HG02798 (cell line): ENCODE measurements around the gene UBE2J2.

Source experiments
- ATAC-seq: cut with Tn5 transposase; IDR thresholded peaks from one replicate; pipeline ENCODE4 v1.9.1; 2021; ENCODE audit warnings: mild to moderate bottlenecking; ENCODE audit not compliant: unreplicated experiment, poor library complexity

UBE2J2 gene

GRCh38 chr1:1243266-1243660 is 30.4 kb downstream of the UBE2J2 start:
- ATAC-seq, result no peak

DNA sequence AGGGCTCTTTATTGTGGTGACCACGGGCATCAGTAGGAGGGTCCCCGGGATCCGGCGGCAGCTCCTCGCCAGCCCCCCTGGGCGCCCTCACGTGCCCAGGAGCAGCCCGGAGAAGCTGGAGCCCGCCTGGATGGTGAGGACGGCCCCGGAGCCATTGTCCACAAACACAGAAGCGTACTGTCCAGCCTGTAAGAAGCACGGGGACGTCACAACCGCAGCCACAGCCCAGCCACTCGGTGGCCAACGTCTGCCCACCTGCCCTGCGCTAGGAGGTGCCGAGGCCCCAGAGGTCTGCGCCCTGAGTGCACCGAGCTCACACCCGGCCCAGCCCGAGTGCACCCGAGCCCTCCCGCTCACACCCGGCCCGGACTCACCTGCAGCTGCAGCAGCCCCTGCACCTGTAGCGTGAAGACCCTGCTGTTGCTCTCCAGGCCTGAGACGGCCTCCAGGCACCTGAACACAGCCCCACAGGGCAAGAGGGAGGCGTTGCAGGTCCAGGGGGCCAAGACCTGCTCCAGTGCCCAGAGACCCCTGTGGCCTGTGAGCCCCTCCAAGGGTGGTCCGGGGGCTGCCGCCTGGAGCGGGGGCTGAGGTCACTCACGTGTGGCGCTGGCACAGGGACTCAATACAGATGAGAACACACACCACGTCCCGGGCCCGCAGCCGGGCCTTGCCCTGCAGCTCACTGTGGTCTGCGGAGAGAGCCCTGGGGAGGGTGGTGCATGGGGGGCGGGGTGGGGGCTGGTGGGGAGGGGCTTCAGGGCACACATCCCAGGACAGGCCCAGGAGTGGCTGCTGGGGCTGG is 31.0 kb downstream of the UBE2J2 start:
- no peak for ATAC-seq

GRCh38 chr1:1241588-1242219 is 31.9 kb downstream of the UBE2J2 start:
- no peak for ATAC-seq

DNA sequence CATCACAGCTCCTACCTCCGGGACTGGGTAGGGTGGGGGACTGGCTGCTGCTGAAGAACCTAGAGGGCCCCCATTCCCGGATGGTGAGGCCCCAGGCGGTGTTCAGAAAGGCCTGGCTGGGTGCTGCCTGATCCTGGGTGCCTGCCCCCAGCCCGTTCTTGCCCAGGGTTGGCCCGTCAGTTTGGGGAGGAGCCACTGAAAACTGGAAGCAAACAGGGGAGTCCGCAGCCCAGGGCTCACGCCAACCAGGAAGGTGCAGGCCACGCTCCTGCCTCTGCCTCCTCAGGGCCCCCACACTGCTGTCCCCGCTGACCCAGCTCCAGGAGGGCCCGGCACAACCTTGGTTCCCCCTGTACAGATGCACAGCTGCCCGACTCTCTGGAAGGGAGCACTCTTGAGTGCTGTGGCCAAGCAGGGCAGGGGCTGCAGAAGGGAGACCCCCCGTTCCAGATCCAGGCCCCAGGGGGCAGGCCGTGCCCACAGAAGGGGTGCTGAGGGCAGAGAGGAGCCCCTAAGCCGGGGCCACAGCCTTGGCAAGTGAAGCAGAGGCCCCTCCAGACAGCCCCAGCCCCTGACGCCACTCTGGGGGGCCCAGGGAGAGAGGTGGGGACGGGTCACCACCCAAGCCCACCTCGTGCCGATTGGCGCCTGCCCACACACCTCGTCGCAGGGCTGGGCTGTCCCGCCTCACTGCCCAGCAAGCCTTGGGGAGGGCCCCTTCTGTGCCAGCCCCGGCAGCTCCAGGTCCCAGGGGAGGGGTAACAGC is 32.6 kb downstream of the UBE2J2 start:
- no peak for ATAC-seq

GRCh38 chr1:1240348-1240732 is 33.3 kb downstream of the UBE2J2 start:
- no peak for ATAC-seq

DNA sequence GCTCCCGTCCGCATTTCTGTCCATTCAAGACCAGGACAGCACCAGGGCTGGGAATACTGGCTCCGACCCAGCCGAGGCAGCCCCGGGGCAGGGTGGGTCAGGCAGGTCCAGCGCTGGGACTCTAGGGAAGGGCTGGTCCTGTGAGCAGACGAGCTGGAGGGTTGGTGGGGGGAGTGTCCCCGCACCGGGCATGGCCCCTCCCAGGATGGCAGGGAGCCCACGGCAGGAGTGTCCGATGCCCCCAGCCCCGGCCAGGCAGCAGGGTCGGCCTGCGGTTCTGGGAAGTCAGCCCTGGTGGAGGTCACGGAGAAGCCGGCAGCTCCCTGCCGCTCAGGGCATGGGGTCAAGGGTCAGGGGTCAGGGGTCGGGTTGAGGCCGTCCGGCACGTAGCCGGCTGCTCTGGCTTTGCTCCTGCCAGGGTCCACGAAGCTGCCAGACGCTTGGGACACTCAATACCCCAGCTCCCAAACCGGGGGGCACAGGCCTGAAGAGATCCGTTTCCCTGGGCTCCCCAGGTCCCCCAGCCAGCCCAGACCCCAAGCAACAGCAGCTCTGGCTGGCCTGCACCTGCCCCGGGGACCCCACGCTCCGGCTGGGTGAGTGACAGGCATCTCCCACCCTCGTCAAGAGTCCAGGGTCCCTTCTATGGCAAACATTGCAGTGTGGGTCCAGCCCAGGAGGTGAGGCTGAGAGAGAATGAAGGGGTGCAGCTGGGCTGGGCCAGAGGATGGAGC is 33.9 kb downstream of the UBE2J2 start:
- no peak for ATAC-seq

DNA sequence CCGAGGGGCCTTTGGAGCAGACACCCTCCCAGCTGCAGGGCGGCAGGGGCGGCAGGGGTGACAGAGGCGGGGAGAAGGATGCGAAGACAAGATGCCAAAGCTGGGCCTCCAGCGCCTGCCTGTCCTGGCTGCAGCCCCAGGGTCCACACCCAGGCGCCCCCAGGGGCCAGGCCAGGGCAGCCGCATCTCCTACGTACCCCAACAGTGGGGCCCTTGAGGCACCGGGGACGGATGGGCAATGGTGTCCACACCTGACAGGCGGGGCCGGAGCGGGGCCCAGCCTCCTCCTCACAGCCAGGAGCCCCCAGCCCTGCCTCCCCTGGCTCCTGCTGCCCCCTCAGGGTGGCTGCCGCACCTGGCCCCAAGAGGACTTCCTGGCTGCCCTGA is 34.4 kb downstream of the UBE2J2 start:
- ATAC-seq, result no peak

DNA sequence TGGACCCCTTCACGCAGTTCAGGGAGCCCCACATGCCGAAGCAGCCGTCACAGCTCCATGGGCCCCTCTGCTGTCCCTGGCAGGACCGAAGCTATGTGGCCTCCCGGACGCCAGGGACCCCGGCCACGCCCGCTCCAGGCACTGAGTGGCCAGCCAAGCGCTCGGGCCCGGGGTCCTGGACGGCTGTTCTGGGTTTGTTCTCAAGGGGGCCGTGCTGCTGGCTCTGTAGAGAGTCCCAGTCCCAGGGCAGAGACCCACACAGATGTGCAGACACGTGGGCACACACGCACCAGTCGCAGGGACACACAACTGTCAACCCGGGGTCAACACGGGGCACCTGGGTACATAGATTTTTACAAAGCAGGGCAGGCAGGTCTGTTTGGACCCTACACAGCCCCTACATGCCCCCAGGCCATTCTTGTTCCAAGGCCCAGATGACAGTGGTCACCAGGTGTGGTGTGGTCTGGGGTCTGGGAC is 34.9 kb downstream of the UBE2J2 start:
- no peak for ATAC-seq

- ATAC-seq, result no peak
Measured at GRCh38 chr1:1237874-1238701, 35.6 kb downstream of the UBE2J2 start.

- no peak for ATAC-seq
Measured at GRCh38 chr1:1236945-1237873, 36.4 kb downstream of the UBE2J2 start.

- ATAC-seq, result no peak
Measured at GRCh38 chr1:1236176-1236763, 37.4 kb downstream of the UBE2J2 start.

DNA sequence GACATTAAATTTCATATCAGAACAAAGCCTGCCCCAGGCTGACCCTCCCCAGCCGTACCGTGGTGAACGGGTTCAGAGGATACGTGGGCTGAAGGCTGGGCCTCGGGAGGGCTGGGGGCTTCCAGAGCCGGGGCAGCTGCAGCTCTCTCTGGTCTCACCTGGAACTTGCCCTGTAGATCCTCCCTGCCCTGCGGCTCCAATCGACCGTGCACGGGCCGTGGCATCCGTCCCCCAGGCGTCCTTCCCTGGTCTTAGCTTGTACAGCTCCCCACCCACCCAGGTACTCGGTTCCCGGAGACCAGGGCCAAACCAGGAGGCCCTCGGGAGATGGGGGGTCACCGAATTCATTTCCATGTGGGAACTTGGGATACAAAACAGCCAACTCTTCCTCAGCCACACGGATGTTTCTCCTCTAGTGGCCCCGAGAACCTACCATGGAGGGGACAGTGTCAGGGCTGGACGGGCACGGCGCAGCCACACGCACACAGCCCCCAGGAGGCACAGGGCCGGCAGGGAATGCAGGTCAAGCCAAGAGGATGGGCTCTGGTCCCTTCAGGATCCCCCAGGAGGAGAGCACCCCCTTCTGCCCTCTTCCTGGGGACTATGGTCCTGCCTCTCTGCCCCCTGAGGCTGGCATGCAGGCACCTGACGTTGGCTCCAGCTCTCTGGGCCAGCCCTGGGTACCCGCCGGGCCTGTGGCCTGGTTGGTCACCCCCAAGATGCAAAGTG is 38.5 kb downstream of the UBE2J2 start:
- no peak for ATAC-seq

- no peak for ATAC-seq
Measured at GRCh38 chr1:1234180-1234808, 39.4 kb downstream of the UBE2J2 start.

DNA sequence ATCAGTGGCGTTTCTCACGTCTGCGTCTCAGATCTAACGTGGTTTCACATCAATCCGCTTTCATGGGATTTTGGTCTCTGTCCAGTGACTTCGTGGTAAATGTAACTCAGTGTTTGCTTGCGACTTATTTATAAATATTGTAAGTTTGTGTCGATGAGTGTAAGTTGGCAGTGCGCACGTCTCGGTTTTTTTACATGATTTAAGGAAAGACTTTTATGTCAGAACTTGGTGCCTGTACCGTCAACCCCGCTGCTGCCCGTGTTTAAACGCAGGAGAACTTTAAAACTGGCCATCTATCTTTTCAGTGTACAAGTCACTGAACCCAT is 40.1 kb downstream of the UBE2J2 start:
- ATAC-seq, result no peak

DNA sequence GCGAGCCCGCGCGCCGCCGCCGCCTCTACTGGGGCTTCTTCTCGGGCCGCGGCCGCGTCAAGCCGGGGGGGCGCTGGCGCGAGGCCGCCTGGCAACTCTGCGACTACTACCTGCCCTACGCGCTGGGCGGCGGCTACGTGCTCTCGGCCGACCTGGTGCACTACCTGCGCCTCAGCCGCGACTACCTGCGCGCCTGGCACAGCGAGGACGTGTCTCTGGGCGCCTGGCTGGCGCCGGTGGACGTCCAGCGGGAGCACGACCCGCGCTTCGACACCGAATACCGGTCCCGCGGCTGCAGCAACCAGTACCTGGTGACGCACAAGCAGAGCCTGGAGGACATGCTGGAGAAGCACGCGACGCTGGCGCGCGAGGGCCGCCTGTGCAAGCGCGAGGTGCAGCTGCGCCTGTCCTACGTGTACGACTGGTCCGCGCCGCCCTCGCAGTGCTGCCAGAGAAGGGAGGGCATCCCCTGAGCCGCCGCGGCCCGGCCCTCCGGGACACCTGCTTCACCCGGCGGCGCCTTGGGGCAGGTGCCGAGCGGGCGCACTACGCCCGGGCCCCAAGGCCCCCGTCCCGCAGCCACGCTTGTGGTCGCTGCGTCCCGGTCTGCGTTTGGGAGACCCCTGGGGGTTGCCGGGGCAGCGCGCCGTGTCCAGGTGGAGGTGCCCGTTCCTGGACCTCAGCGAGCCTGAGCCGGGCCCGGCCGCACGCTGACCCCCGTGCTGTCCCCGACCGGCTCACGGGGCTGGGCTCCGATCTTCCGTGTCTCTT is 40.7 kb downstream of the UBE2J2 start:
- no peak for ATAC-seq

GRCh38 chr1:1232208-1232795 is 41.4 kb downstream of the UBE2J2 start, which contains the start of gene B3GALT6:
TSS of gene B3GALT6 (plus strand) at chr1:1232237. CDS start at chr1:1232279, 42 bp downstream.
- no peak for ATAC-seq
